ENCODE measurements around the gene TMEM43.
A peak's percentile ranks its signal among the peaks of the same experiment; 100 is the strongest.

TMEM43 gene

DNA sequence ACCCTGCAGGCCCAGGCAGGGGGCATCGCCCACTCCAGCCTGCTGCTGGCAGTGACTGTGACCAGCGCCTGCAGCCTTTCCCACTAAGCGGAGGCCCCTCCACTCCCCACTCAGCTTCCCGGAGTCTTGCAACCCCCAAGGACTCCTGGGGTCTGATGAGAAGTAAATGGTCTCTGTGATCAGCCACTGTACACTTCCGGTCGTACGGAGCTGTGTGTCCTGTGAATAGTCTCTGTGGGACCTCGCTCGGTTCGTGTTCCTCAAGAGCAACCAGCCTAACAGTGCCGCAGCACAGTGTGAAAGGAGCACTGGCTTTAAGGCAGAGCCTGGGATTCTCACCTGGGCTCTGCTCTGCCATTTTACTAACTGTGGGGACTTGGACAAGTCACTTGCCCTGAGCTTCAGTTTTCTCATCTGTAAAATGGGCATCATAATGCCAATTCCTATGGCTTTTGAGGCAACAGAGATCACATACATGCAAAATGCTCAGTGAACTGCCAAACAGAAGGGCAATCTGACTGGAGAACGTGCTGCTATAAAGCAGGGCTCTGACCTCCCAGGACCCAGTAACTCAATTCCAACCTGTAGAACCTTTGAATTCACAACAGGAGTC, 26.7 kb downstream of the TMEM43 start:
- no peak for DNase-seq (ENCODE audit: low spot score)

DNA sequence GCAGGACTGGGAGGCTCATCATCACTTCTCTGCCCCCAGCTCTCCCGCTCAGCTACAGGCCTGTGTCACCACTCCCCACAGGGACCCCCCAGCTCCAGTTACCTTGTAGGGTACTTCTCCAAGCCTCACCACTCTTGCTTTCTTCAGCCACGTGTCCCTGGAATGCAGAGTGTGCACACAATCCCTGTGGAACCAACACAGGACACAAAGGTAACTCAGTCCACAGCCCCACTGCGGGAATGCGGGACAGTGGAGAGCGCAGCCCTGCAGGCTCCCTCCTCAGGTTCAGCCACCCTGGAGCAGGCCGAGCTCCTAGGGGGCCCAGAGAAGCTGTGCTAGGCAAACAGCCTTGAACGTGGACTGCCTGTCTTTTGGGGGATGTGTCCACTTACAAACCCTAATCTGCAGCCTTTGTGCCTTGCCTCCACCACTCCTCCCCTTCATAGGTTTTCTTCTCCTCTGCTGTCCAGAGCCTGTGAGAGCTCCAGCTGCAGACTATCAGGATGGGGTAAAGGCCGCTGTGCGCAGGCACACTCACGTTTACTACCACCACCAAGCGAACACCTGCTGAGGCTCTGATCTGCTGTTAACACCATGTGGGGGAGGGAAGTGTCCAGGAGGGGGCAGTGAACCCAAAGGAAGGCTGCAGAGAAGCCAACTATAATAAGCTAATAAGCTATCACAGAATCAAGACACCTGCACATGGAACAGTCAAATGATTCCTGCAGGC, 27.5 kb downstream of the TMEM43 start:
- DNase-seq (ENCODE audit: low spot score), result no peak

DNA sequence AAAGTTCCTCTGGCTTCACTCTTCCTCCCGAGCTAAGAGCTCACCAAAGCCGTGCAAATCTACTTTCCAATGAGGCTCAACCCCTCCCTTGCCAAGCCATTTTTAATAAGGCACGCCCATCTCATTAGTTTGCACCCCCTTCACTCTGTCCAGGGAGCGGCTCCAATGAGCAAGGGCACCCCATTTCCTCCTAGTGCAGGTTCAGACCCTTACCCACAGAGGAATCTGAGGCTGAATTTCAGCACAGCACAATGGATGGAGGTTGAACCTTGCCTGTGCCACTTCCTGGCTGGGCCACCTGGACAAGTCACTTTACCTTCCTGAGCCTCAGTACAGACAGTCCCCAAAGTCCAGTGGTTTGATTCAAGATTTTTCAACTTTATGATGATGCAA, 28.1 kb downstream of the TMEM43 start:
- no peak for DNase-seq (ENCODE audit: low spot score)

DNA sequence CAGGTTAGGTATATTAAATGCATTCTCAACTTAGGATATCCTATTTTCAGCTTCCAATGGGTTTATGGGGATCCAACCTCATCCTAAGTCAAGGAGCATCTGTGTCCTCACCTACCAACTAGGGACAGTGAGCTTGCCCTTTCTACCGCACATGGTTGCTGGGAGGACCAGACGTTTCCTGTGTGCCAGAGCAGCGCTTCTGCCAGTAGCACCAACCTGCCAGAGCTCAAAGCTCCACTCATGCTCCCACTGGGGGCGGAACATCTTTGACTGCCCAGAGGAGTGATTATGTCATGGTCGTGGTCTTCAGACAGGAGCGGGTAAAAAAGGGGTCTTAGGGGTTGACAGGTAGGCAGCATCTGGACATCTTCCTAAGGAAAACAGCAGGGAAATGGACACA, 28.8 kb downstream of the TMEM43 start:
- no peak for DNase-seq (ENCODE audit: low spot score)

DNA sequence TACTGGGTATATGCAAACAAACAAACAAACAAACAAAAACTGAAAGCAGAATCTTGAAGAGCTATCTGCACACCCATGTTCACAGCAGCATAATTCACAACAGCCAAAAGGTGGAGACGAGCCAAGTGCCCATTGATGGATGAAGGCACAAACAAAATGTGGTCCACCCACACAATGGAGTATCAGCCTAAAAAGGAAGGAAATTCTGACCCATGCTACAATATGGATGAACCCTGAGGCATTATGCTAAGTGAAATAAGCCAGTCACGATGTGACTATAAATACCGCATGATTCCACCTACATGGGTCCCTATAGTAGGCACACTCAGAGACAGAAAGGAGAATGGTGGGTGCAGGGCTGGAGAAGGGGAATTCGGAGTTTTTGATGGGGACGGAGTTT, 29.4 kb downstream of the TMEM43 start:
- no peak for DNase-seq (ENCODE audit: low spot score)

DNA sequence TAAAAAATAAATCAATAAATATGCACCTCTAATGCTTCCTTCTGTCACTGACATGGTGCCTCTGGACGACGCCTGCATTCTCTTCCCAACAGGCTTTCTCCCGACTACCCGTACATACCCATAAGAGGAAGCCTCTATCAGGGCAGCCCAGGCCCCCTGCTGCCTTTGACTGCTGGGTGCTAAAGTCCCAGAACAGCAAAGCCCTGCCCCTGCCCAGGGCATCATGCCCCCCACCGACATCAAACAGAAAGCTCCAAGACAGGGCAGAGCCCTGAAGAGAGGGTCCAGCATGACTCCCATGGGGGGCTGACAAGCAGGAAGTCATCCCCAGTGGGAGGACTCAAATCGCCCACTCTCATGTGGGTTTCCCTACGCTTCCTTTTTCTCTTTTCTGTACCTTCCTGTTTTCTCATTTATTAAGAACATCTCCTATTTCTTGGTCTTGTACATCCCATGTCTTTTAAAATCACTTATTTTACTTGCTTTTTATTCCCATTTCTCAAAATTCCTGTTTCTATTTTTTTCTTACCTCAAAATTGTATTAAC, 30.1 kb downstream of the TMEM43 start:
- no peak for DNase-seq (ENCODE audit: low spot score)

DNA sequence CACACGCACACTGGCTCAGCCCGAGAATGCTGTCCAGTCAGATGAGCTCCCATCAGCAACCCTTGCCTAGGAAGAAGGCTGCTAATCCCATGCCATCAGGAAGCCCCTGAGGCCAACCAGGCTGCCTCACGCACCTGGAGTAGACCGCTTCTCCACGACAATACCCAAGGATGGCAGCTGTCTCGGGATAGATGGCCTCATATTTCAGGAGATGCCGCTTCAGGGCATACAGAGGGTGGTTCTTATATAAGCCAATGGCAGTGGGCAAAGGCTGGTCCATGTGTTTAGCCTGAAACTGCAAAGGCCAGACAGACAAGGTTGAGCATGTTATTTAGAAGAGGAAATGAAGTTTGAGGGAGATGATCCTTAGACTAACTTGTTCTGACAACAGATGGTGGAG, 31.3 kb downstream of the TMEM43 start:
- DNase-seq (ENCODE audit: low spot score), result no peak

DNA sequence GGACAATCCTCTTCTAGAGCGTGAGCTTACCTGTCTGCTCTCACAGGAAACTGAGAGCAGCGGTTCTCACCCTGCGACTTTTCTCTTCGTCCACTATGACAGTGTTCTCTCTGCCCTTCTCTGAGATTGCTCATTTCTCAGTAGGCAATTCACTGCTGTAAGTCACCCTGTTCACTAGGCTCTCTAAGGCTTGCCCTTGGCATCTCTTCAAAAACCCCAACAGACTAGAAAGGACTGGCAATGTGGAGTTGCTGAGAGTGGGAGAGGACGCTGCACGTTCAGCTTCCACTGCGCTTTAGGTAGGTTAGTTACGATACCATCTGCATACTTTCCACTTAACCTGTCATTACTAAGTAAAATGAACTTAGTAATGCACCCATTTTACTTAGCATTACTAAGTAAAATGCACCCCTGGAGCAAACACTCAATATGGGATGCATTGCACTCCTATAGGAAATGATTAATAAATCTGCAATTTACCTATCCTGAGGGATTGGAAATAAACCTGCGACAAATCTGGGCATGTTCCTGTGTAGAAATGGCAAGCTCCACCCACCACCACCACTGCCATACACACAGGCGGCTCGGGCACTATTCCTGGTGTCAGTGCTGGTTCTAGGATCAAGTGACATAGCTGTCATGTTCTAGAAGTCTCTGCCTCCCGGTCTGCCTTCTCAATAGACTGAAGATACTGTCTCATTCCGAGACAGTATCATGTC, 32.1 kb downstream of the TMEM43 start:
- no peak for DNase-seq (ENCODE audit: low spot score)

DNA sequence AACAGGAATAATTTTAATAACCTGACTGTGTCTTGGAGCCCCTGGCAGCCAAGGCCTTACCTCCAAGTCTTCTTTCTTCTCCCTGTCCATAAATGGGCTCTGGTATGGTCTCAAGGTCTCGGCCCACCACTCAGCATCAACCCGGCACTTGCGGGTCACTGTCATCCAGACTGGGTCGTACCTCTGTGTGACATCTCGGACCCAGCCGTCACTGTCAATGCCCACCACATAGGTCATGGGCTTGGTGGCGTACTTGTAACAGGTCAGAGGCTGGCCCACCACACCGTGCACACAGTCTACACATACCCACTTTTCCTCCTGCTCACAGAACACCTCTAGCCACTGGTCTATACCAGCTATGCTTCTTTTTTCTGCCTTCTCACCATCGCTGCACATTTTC, 33.1 kb downstream of the TMEM43 start:
- DNase-seq (ENCODE audit: low spot score), result no peak

DNA sequence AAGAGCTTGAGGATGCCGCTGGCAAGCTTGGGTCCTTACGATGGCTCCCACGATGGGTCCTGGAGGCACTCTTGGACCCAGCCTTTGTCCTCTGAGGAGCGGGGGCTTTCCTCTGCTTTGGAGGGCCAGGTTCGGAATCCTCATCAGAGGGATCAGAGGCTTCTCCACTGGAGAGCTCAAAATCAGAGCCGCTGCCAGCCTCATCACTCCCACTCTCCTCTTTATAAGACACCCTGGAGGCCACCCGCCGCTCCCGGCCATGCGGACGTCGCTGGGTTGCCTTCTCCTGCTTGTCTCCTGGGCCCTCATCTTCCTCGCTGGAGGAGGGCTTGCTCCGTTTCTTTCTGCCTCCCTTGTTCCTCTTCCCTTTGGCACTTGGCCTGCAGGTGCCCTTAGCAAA, 33.5 kb downstream of the TMEM43 start:
- DNase-seq (ENCODE audit: low spot score), result no peak

DNA sequence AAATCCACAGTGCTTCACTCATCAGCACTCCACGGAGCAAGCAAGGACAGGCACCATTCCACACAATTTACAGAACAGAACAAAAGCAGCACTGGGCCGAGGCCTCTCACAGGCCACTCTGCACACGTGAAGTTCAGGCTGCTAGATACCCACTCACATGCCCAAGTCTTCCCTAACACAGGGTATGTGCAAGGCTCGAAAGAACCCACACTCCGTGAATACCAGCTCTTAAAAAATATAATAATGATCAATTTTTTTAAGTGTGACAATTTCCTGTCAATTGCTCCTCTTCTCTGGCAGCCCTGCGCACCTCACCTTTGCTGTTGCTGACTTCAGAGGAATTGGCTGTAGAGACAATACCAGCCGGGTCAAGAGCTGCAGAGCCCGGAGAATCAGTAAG, 34.6 kb downstream of the TMEM43 start:
- DNase-seq (ENCODE audit: low spot score), result no peak

DNA sequence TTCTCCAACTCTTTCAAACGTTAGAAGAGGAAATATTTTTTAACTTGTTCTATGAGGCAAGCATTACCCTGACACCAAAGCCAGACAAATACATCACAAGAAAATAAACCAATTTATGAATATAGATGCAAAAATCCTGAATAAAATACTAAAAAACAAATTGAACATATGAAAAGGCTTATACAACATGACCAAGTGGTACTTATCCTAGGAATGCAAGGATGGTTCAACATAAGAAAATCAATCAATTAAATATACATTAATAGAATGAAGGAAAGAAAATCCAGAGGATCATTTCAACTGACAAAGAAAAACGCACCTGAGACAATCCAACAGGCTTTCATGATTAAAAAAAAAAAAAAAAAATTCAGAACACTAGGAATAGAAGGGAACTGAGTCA, 36.4 kb downstream of the TMEM43 start:
- DNase-seq (ENCODE audit: low spot score), result no peak

DNA sequence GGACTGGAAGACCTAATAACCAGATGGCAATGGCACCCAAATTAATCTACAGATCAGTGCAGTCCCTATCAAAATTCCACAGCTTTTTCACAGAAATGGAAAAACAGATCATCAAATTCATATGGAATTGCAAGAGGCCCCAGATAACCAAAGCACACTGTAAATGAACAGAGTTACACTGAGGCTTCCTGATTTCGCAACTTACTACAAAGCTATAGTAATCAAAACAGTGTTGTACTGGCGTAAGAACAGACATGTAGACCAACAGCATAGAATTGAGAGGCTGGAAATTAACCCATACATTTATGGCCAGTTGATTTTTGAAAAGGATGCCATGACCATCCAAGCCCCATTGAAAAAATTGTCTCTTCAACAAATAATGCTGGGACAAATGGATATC, 37.3 kb downstream of the TMEM43 start:
- no peak for DNase-seq (ENCODE audit: low spot score)

DNA sequence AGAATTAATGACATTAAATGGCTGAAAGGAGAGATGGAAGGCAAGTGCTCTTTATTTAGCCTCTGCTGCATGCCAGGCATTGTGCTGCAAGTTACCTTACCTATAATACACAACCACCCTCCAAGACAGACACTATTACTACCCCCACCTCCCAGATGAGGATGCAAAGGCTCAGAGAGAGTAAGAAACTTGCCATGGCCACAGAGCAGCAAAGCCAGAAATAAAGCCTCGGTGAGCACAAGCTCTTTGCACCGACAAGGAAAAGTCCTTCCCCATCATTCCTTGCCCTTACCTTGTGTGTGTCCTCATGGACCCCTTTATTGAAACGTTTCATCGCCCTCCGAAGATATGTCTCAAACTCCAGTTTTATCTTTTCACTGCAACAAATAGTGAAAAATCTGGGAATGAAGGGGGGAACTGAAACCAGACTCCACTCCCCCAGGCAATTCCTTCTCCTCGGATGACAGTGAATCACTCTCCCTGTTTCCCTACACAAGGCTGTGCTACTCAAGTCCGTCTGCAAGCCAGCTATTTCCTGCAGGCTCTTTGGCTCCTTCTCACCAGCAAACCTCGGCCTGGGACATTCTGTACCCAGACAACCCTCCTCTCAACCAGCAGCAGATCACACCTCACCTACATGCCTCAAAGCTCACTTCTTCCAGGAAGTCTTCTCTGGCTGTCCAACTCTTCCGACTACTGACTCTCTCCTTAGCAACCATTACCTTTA, 42.2 kb downstream of the TMEM43 start:
- DNase-seq (ENCODE audit: low spot score), result no peak

DNA sequence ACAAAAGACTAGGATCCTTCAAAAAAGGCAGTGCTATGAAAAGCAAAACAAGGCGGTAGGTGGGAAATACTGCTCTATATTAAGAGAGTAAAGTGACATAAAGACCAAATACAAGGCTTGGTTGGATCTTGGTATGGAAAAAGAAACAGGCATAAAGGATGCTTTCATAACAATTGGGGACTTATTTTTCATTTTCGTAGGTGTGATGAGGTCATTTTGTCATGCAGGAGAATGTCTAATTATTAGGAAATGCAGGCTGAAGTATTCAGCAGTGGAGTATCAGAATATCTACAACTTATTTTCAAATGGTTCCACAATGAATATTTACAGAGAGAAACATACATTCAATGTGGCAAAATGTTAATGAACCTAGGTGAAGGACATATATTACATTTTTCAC, 44.6 kb downstream of the TMEM43 start:
- no peak for DNase-seq (ENCODE audit: low spot score)

DNA sequence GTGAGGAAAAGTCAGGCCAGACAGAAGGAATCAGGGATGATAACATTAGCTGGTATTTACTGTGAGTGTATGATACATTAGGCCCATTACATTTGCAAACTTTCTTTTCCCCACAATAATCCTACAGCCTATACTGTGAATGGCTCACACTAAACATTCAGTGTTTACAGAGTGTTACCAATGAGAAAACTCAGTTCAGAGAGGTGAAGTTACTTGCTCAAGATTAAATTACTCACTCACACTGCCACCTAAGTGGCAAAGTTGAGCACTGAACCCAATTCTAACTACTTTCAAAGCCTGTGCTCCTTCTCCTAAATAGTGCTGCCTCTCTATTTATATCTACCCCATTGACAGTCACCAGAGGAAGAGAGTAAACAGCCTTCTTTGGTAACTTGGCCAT, 45.0 kb downstream of the TMEM43 start:
- no peak for DNase-seq (ENCODE audit: low spot score)

DNA sequence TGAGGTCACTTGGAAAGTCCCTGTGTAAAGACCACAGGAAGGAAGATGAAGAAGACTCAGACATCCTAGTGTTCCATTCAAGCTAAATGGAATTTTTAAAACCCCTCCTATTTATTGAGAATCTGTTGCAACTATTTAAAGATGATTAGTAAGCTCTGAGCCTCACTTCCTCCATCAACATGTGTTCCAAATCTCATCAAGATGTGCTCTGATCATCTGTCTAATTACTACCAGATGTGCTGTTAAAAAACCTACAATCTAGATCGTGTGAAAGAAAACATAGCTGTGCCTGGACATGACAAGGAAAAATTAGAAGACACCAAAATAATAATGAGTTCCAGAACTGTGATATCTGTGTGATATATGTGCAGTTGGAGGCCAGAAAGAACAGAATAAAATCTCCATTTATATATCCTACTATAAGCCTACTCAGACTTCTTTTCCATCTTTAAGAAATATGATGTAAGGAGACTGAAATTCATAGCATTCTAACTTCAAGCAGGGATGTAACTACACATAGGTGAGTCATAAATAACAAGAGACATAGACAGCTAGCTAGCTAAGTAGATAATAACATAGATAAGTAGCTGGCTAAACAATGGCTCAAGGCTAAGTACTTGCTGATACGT, 45.8 kb downstream of the TMEM43 start:
- no peak for DNase-seq (ENCODE audit: low spot score)

DNA sequence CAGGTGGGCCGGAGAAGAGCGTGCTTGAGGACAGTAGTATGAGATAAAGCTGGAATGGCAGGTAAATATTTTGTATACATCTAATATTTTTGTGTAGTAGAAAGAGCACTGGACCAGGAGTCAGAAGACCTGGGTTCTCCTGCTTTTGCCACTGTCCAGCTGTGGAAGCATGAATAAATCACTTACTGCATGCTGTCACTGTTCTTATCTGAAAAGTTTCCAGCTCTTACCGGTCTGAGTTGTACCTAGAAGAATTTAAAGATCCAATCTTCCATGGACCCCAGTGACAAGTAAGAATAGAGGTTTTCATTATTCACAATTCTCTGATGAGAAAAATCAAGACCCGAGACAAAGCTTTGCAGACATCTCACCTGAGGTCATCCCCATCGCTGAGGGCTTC, 47.6 kb downstream of the TMEM43 start:
- DNase-seq (ENCODE audit: low spot score), result no peak

DNA sequence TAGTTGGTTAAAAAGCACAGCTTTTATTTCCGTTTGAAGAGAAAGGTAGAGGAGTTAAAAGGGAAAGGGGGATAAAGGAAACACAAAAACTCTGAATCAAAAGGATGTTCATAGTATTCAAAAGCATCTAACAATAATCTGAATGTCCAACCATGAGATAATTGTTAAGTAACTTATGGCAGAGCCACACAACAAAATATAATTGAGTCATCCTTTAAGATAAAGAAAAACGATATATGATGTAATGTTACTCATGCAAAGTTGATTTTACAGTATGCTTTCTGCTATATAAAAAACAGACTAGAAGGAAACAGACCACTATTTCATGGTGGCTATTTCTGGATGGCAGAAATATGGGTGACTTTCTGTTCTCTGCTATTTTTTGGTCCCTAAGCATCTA, 49.6 kb downstream of the TMEM43 start:
- DNase-seq (ENCODE audit: low spot score), result peak; percentile 32

DNA sequence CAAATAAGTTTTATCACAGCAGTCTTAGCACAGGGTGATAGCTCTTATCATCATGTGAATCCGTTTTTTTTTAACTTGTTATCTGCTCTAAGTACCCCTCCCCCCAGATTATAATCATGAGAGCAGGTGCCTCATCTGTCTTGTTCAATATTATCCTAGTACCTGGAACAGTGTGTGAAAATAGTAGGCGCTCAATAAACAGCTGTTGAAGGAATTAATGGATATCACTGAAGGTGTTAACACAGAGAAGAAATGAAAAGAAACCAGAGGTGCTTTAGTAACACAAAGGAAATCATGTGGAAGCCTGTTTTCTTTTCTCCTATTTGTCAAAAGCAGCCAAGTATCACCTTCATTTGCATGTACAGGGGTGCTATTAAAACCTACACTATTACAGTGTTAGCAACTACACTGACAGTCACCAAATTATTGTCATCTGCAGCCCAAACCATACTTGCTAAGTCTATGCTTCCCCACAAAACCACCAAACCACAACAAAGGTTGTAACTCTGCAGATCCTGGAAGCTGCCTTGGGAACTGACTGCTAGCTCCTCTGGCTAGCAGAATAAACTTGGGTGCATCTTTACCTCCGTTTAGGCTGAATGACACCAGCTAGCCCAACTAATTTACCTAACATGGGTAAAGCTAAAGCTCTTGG, 50.7 kb downstream of the TMEM43 start:
- DNase-seq (ENCODE audit: low spot score), result no peak

DNA sequence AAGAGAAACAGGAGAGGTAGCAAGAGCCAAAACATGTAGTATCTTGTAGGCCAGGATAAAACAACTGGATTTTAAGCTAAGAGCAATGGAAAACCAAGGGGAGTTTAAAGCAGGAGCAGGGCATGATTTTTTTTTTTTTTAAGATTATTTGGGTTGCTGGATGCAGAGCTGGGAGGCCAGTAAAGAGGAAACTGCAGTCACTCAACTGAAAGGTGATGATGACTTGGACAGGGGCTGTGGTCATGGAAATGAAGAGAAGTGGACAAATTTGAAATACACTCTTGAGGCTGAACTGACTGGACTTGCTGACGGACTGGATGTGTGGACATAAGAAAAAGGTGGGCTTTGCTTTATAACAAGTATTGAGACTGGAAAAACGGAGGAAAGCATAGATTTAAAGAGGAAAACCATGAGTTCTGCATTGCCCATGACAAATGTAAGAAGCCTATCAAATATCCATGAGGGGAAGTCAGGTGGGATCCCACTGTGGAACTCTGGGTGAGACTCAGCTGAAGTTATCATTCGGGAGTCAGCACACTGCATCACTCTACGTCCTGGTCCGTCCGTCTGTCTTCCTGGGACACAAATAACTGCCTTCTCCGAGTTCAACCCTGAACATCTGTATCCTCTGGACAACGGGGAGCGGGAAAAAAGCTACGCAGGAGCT, 52.9 kb downstream of the TMEM43 start:
- peak; percentile 47 for DNase-seq (ENCODE audit: low spot score)

All from RKO (cell line).